GM12891 (cell line): ENCODE measurements around the gene TRMT10A.

Experiments used
- PAX5 ChIP-seq: IDR thresholded peaks from 2 replicates; pipeline ENCODE4 v1.6.1; 2011; ENCODE audit warnings: low read length, moderate library complexity, mild to moderate bottlenecking; ENCODE audit not compliant: insufficient read depth, severe bottlenecking
- POLR2A ChIP-seq: IDR thresholded peaks from 2 replicates; pipeline ENCODE4 v1.6.1; 2011; ENCODE audit warnings: low read depth, low read length, control low read depth
- POLR2AphosphoS5 ChIP-seq: IDR thresholded peaks from 2 replicates; pipeline ENCODE4 v1.6.1; 2011; ENCODE audit warnings: low read depth, low read length, control low read depth
- TAF1 ChIP-seq: IDR thresholded peaks from 2 replicates; pipeline ENCODE4 v1.6.1; 2011; ENCODE audit warnings: low read depth, low read length, control low read depth

DNA sequence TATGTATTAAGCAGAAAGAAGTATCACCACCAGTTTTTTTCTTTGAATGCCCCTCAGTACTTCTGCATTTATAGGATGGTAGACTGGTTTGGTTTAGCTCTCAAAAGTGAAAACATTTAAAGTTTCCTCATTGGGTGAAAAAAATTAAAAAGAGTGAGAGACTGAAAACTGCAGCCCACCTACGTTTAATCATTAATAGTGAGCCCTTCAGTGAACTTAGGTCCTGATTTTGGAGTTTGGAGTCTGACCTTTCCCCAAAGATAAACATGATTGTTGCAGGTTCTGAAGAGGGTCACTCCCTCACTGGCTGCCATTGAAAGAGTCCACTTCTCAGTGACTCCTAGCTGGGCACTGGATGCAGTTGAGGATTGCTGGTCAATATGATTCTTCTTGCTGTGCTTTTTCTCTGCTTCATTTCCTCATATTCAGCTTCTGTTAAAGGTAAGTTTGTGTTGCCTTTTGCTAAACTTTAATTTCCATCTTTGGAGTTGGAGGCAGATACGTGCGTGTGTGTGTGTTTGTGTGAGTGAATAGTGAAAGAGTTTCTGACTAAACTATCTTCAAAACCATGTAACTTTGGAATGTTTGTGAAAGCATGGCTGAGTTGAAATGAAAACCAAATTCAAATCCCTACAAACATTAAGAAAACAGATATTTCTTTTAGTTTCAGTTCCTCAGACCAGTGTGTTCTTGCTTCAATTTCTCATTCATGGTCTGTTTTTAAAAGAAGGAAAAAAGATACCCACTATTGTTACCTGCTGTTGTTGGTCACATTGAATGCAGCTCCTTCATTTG is 10.9 kb upstream of the TRMT10A start, which contains the start of gene MTTP:
- TF ChIP-seq POLR2AphosphoS5: no peak
- TF ChIP-seq POLR2A: no peak
- TF ChIP-seq TAF1: no peak
- no peak for TF ChIP-seq PAX5
